Mesendoderm (in vitro differentiated cells): ENCODE results near the gene PRDM11.

Experiments
- DNase-seq: peaks from one replicate; pipeline ENCODE4 v3.0.0; 2013
- H2AK5ac ChIP-seq: 2 replicates; pipeline ENCODE4 v1.6.1; 2013; ENCODE audit warnings: low read length, inconsistent platforms
- H2BK120ac ChIP-seq: 2 replicates; pipeline ENCODE4 v1.6.1; 2013; ENCODE audit warnings: low read depth, mild to moderate bottlenecking, low read length, moderate library complexity, mixed read lengths
- H2BK15ac ChIP-seq: replicated peaks from 2 replicates; pipeline ENCODE4 v1.6.1; 2013; ENCODE audit warnings: low read depth, mild to moderate bottlenecking, moderate library complexity
- H2BK5ac ChIP-seq: 2 replicates; pipeline ENCODE4 v1.6.1; 2013; ENCODE audit warnings: low read length, inconsistent platforms
- H3K18ac ChIP-seq: 2 replicates; pipeline ENCODE4 v1.6.1; 2013; ENCODE audit warnings: mild to moderate bottlenecking, low read length, mixed read lengths
- H3K23ac ChIP-seq: one replicate; pipeline ENCODE4 v1.6.1; 2013; ENCODE audit warnings: low read length
- H3K27ac ChIP-seq: 2 replicates; pipeline ENCODE4 v1.5.1; 2013; ENCODE audit warnings: low read depth, mild to moderate bottlenecking, inconsistent platforms, low read length, moderate library complexity
- H3K27me3 ChIP-seq: 2 replicates; pipeline ENCODE4 v1.6.1; 2013; ENCODE audit warnings: low read length, control low read depth, mild to moderate bottlenecking, inconsistent platforms; ENCODE audit not compliant: insufficient read depth, poor library complexity
- H3K36me3 ChIP-seq: 2 replicates; pipeline ENCODE4 v1.6.1; 2013; ENCODE audit warnings: low read length, inconsistent platforms; ENCODE audit not compliant: control insufficient read depth, insufficient read depth
- H3K4ac ChIP-seq: one replicate; pipeline ENCODE4 v1.6.1; 2013; ENCODE audit warnings: low read depth, mild to moderate bottlenecking, low read length, moderate library complexity
- H3K4me1 ChIP-seq: 2 replicates; pipeline ENCODE4 v1.6.1; 2013; ENCODE audit warnings: low read depth, low read length, inconsistent platforms; ENCODE audit not compliant: control insufficient read depth
- H3K4me2 ChIP-seq: 2 replicates; pipeline ENCODE4 v1.6.1; 2013; ENCODE audit warnings: low read length
- H3K4me3 ChIP-seq: 2 replicates; pipeline ENCODE4 v1.5.1; 2013; ENCODE audit warnings: mild to moderate bottlenecking, low read length
- H3K56ac ChIP-seq: one replicate; pipeline ENCODE4 v1.6.1; 2013; ENCODE audit warnings: low read length
- H3K79me1 ChIP-seq: 2 replicates; pipeline ENCODE4 v1.6.1; 2013; ENCODE audit warnings: low read length, inconsistent platforms
- H3K79me2 ChIP-seq: 2 replicates; pipeline ENCODE4 v1.6.1; 2013; ENCODE audit warnings: mild to moderate bottlenecking, low read length; ENCODE audit not compliant: control insufficient read depth, insufficient read depth
- H3K9ac ChIP-seq: 2 replicates; pipeline ENCODE4 v1.6.1; 2013; ENCODE audit warnings: low read length, inconsistent platforms
- H4K5ac ChIP-seq: one replicate; pipeline ENCODE4 v1.6.1; 2013; ENCODE audit warnings: low read length
- H4K8ac ChIP-seq: one replicate; pipeline ENCODE4 v1.6.1; 2013; ENCODE audit warnings: low read depth, mild to moderate bottlenecking, control low read depth, low read length, moderate library complexity
- WGBS: extraction: QIAGEN DNeasy Blood & Tissue Kit; methylation state at CpG from one replicate; pipeline ENCODE4 v1.1.7; 2013; ENCODE audit warnings: low lambda C conversion rate, missing lambda C conversion rate; ENCODE audit not compliant: insufficient coverage; ENCODE audit errors: extremely low coverage; 5-methylcytosine and 5-hydroxymethylcytosine counted together

Gene PRDM11

DNA sequence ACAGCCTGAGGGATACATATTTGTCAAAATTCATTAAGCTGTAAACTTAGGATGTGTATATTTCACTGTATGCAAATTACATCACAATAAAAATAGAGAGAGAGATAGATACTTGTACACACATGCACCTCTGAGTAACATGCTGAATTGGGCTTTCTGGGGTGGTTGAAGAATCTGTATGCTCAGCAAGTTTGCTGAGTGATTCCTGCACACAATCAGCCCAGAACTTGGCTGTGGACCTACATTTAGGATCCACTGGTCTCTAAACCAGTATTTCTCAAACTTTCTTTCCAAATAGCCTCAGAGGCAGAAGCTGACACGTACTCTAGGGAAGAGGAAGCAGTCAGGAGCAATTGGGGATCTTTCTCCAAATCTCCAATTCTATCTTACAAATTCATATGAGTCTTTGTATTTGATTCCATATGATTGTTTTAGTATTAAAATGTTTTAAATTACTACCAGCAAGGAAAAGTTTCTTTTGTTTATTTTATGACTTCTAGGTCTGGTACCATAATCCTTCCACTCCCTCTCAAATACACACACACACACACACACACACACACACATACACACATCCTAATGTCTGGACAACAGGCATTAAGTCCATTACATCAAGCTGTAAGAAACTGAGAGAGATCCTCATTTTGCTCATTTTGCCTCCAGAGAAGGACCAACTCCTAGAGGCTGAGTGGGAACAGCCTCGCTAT, 119.7 kb downstream of the PRDM11 start:
- Histone ChIP-seq H3K27ac (no peak overlapping the region), H3K4ac (no peak overlapping the region), H2BK5ac (no peak overlapping the region), H3K27me3 (no peaks in the 10 kb centered on the region), H3K23ac (no peak overlapping the region), H2BK15ac (no peak overlapping the region), H3K79me1 (no peaks in the 10 kb centered on the region), H3K56ac (no peak overlapping the region), H3K4me2 (no peak overlapping the region), H3K36me3 (no peaks in the 10 kb centered on the region), H3K9ac (no peak overlapping the region), H2AK5ac (no peak overlapping the region), H3K4me1 (no peaks in the 10 kb centered on the region), H3K18ac (no peak overlapping the region), H4K8ac (no peak overlapping the region), H3K79me2 (no peaks in the 10 kb centered on the region), H4K5ac (no peak overlapping the region), H3K4me3 (no peak overlapping the region), H2BK120ac (no peak overlapping the region)
- DNase-seq, result no peak
- no CpG with 5 or more reads among the region's 2 CpGs for WGBS

DNA sequence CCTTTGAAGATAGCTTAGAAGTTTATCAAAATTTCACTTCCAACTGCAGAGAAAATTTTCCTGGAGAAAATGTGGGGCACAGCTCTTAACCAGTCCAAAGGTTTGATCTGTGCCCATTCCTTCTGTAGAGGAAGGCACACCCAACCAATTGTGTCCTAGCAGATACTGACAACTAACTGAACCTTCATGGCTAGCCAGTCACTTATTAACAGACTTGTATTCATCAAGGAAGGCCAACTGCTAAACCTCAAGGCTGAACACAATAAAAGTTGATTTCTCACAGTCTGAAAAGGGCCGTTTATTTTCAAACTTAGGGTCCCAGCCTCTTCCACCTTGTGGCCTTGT, 120.2 kb downstream of the PRDM11 start:
- Histone ChIP-seq H3K56ac (no peak overlapping the region), H3K27ac (no peak overlapping the region), H2BK5ac (no peak overlapping the region), H3K4me1 (no peaks in the 10 kb centered on the region), H3K79me2 (no peaks in the 10 kb centered on the region), H4K5ac (no peak overlapping the region), H3K4ac (no peak overlapping the region), H3K27me3 (no peaks in the 10 kb centered on the region), H2BK120ac (no peak overlapping the region), H3K36me3 (no peaks in the 10 kb centered on the region), H3K79me1 (no peaks in the 10 kb centered on the region), H3K9ac (no peak overlapping the region), H3K4me3 (no peak overlapping the region), H2BK15ac (no peak overlapping the region), H2AK5ac (no peak overlapping the region), H4K8ac (no peak overlapping the region), H3K23ac (no peak overlapping the region), H3K4me2 (no peak overlapping the region), H3K18ac (no peak overlapping the region)
- no peak for DNase-seq
- no CpG with 5 or more reads among the region's 1 CpG for WGBS

DNA sequence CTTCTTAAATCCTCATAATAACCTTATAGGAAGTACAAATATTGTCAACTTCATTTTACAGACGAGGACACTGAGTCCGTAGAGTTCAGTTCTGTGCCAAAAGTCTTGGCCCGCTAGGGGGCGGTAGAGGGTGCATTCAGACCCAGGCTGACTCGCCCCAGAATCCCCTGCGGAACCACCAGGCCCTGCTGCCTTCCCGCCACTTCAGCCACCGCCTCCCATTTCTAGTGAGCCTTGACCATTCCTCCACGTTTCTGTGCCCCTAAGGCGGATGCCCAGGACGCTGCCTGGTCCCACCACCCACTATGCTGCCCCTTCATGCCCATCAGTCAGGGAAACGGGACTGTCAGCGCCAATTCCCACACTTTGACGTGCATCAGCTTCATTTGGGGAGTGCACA, 120.6 kb downstream of the PRDM11 start:
- Histone ChIP-seq H3K4me2 (no peak overlapping the region), H3K18ac (no peak overlapping the region), H3K79me2 (no peaks in the 10 kb centered on the region), H3K9ac (no peak overlapping the region), H3K56ac (peak overlapping the region; percentile 73), H2AK5ac (no peak overlapping the region), H3K79me1 (no peaks in the 10 kb centered on the region), H3K4ac (no peak overlapping the region), H3K36me3 (no peaks in the 10 kb centered on the region), H3K27ac (no peak overlapping the region), H2BK120ac (no peak overlapping the region), H2BK15ac (no peak overlapping the region), H4K8ac (no peak overlapping the region), H3K4me3 (no peak overlapping the region), H4K5ac (no peak overlapping the region), H3K27me3 (no peaks in the 10 kb centered on the region), H3K23ac (no peak overlapping the region), H3K4me1 (no peaks in the 10 kb centered on the region), H2BK5ac (no peak overlapping the region)
- WGBS, result no CpG with 5 or more reads among the region's 14 CpGs
- peak; percentile 63 for DNase-seq

DNA sequence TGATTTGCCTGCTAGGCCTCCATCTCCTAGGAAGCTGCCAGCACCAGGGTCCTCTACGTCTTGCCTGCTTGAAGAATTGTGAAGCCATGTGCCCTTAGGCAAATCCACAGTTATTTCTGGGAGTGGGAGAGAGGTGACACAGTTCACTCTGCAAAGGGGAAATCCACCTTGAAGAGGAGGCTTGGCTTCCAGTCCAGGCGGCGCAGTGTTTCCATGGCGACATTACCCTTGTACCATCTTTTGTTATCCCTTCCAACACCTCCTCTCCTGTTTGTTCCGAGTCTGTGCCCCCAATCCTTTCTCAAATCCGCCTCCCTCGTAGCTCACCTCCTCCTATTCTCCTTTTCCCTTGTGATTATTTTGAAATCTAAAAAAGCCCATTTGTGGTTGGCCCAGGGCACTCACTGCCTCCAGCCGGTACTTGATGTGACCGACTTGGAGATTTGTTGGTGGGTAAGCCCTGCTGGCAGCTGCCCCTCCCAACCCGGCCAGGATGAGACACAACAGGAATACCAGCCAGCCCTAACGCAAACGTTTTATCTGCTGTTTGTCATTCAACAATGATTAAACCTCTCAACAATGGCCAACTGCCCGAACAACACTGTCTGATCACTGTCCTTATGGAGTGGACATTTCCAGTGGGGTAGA, 121.3 kb downstream of the PRDM11 start:
- Histone ChIP-seq H2BK5ac (no peak overlapping the region), H3K79me1 (no peaks in the 10 kb centered on the region), H3K36me3 (no peaks in the 10 kb centered on the region), H3K27me3 (no peaks in the 10 kb centered on the region), H3K79me2 (no peaks in the 10 kb centered on the region), H3K4ac (no peak overlapping the region), H3K23ac (no peak overlapping the region), H3K18ac (no peak overlapping the region), H4K8ac (no peak overlapping the region), H2AK5ac (no peak overlapping the region), H3K56ac (no peak overlapping the region), H3K27ac (no peak overlapping the region), H2BK15ac (no peak overlapping the region), H3K9ac (no peak overlapping the region), H4K5ac (no peak overlapping the region), H3K4me3 (no peak overlapping the region), H3K4me2 (no peak overlapping the region), H2BK120ac (no peak overlapping the region), H3K4me1 (no peaks in the 10 kb centered on the region)
- DNase-seq, result no peak
- WGBS, result no CpG with 5 or more reads among the region's 13 CpGs

DNA sequence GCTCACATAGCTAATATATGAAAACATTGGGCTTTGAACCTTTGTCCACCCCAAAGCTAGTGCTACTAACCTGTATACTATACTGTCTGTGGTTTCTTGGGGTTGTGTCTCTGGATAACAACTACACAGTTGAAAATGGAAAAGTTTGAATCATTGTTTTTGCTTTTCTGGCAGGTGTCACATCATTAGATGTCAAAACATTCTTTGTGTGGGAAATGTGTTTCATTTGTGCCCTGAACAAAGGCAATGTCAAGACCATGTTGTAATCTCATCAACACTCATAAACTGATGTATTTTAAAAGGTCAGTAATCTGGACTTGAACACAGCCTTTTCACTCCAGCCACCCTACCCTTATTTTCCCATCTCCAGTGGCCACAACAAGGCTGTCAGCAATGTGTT, 123.2 kb downstream of the PRDM11 start:
- no peaks in the 10 kb centered on the region for H3K79me2 ChIP-seq
- DNase-seq, result no peak
- no peak overlapping the region for H2AK5ac ChIP-seq
- no peak overlapping the region for H4K8ac ChIP-seq
- H3K4me1 ChIP-seq, result no peaks in the 10 kb centered on the region
- H3K23ac ChIP-seq, result no peak overlapping the region
- no peak overlapping the region for H3K56ac ChIP-seq
- H3K18ac ChIP-seq, result no peak overlapping the region
- no peaks in the 10 kb centered on the region for H3K27me3 ChIP-seq
- H3K9ac ChIP-seq, result no peak overlapping the region
- H3K4me2 ChIP-seq, result no peak overlapping the region
- no peak overlapping the region for H4K5ac ChIP-seq
- H3K79me1 ChIP-seq, result no peaks in the 10 kb centered on the region
- H3K4me3 ChIP-seq, result no peak overlapping the region
- no peaks in the 10 kb centered on the region for H3K36me3 ChIP-seq
- H2BK15ac ChIP-seq, result no peak overlapping the region
- H2BK5ac ChIP-seq, result no peak overlapping the region
- H2BK120ac ChIP-seq, result no peak overlapping the region
- no peak overlapping the region for H3K27ac ChIP-seq
- no peak overlapping the region for H3K4ac ChIP-seq
